Lung (tissue), 12 donors: Measurements from ENCODE around the gene STUM. TPM values are rescaled to one million over a fixed set of nuclear protein-coding genes. Genes with fewer than 3 reads are reported as not detected.
A peak's percentile ranks its signal among the peaks of the same experiment; 100 is the strongest.

Source experiments
- ATAC-seq: fragments of 200-7000 bp; cut with Tn5 transposase; one replicate; pipeline ENCODE4 v1.9.1; 2020; ENCODE audit warnings: moderate number of reproducible peaks; ENCODE audit not compliant: insufficient read depth, low FRiP score
- DNase-seq, 3 donors: peaks; one replicate each; pipeline ENCODE4 v3.0.0-alpha.2; 2013 to 2017
- H3K27ac ChIP-seq, 2 donors: one replicate each; pipeline ENCODE4 v1.5.1; 2013; ENCODE audit warnings: mild to moderate bottlenecking in 2 of 2, moderate library complexity in 2 of 2, control low read depth in 1 of 2, inconsistent platforms in 1 of 2, low read depth in 1 of 2, low read length in 1 of 2
- H3K27me3 ChIP-seq, 3 donors: one replicate each; pipeline ENCODE4 v1.5.1; 2013; ENCODE audit warnings: low read length in 2 of 3; ENCODE audit not compliant: control insufficient read depth in 3 of 3, insufficient read depth in 3 of 3
- H3K36me3 ChIP-seq, 4 donors: one replicate each; pipeline ENCODE4 v1.5.1; 2013; ENCODE audit warnings: low read length in 4 of 4, mild to moderate bottlenecking in 1 of 4, moderate library complexity in 1 of 4; ENCODE audit not compliant: control insufficient read depth in 4 of 4, insufficient read depth in 4 of 4
- H3K4me1 ChIP-seq, 5 donors: one replicate each; pipeline ENCODE4 v1.5.1; 2013; ENCODE audit warnings: low read length in 5 of 5, mild to moderate bottlenecking in 2 of 5, moderate library complexity in 1 of 5; ENCODE audit not compliant: control insufficient read depth in 5 of 5, insufficient read depth in 5 of 5
- H3K4me3 ChIP-seq: one replicate; pipeline ENCODE4 v1.5.1; 2013; ENCODE audit warnings: mild to moderate bottlenecking, control low read depth, moderate library complexity
- H3K9ac ChIP-seq, 2 donors: one replicate each; pipeline ENCODE4 v1.5.1; 2013; ENCODE audit warnings: low read length in 2 of 2, control low read depth in 1 of 2; ENCODE audit not compliant: insufficient read depth in 1 of 2
- H3K9me3 ChIP-seq, 4 donors: one replicate each; pipeline ENCODE4 v1.5.1; 2013; ENCODE audit warnings: low read length in 3 of 4, mild to moderate bottlenecking in 1 of 4, moderate library complexity in 1 of 4; ENCODE audit not compliant: control insufficient read depth in 4 of 4, insufficient read depth in 3 of 4
- CTCF ChIP-seq: IDR thresholded peaks from 2 replicates; pipeline ENCODE4 v1.5.1; 2012; ENCODE audit warnings: mild to moderate bottlenecking; ENCODE audit errors: control extremely low read depth, extremely low read depth
- WGBS, 2 donors: extraction: QIAGEN DNeasy Blood & Tissue Kit; methylation state at CpG; one replicate each; pipeline ENCODE4 v1.1.7; 2013; 5-methylcytosine and 5-hydroxymethylcytosine counted together
- polyA plus RNA-seq, 2 donors: library from polyadenylated mRNA; stranded (reverse); fragments of 200-250 nt; gene quantifications; one replicate each; pipeline ENCODE4 v1.2.1, GENCODE V29; 2013
- total RNA-seq, 2 donors: library from RNA; depleted of rRNA in 1 of 2; stranded (reverse); fragments of >200 nt in 1 of 2; gene quantifications; one replicate each; pipeline ENCODE4 v1.2.1, GENCODE V29; 2014 to 2021
- donor health status: control.
- donor health status: control.
- donor health status: Bipolar disorder and iron deficiency.
- donor health status: healthy.
- donor health status: DM: yes; HTN: yes; CAD: no.

STUM gene
- total and polyA plus RNA-seq, 4 donors: 0.09 to 0.58 (median 0.48) TPM

DNA sequence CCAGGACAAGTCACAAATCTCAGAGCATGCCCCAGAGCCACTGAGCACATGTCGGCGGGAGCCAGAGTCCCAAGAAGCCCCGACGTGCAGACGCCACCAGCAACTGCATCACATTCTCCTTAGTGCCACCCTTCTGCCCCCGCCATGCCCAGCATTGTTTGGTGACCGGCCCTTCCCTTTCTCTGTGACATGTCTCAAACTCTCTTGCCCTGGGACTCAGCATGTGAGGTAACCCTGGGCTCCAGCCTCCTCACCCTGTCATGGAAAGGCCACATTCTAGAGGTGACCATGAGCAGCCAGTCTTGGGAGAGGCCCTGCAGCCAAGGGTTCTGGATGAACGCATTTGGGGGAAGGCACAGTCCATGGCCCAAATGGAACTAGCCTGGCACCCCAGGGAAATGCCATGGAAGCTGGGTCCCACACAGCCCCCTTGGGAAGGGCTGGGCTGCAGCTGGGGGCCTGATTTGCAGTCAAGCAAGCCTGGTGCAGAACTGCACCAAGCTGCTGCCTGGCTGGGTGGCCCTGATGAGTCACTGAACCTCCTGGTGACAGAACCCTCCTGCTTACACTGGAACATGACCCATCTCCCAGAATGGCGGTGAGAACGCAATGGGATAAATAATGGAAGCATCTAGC, 96.1 kb downstream of the STUM start:
- H3K4me1 ChIP-seq: peaks cover 0 to 14% (median 2%) of the 10 kb centered on the region in 5 donors
- ATAC-seq (no peak), DNase-seq (no peak)
- H3K9me3 ChIP-seq: peaks cover 0 to 2% (median 0%) of the 10 kb centered on the region in 4 donors
- no peak for TF ChIP-seq CTCF
- H3K36me3 ChIP-seq: peaks cover 0 to 67% (median 20%) of the 10 kb centered on the region in 4 donors
- H3K27ac ChIP-seq: no peak overlapping the region
- no peaks in the 10 kb centered on the region for H3K27me3 ChIP-seq
- WGBS, 2 donors: 76 to 88% methylated on average over 10 of the region's 10 CpGs
- H3K9ac ChIP-seq: no peak overlapping the region
- no peak overlapping the region for H3K4me3 ChIP-seq

DNA sequence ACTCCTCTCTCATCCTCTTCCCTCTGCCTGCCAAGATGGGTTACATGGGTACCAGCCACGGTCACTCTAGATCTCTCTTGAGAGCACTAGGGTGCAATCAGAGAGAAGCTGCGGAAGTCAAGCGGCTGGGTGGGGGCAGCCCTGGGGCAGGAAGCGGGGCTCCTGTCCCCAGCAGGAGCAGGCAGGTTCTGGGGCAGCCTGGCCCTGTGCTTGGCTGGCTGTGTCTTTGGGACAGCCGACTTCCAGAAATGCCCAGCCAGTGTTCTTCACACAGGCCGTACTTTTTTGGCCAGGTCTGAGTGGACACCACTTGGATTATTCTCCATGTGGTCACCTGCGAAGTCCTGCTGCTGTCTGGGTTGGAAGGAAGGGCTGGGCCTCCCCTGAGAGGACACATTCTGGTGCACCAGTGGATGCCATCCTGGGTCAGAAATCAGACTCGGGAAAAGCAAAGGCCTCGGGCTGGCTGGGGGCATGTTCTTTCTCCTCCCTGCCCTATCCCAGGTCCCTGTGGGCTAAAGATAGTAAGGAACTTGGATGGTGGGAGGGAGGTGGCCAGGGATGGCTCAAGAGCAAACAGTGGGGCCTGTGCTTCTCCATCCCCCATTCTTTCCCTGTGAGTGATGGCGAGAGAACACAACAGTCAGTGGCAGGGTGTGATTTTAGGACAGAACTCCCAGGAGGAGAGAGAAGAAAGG, 96.9 kb downstream of the STUM start:
- 73 to 79% methylated on average over 10 of the region's 10 CpGs for WGBS, 2 donors

GRCh38 chr1:226646026-226646869, 97.7 kb downstream of the STUM start:
- H3K4me3 ChIP-seq: no peak overlapping the region
- ATAC-seq: no peak
- DNase-seq: peak in 1 of 3 donors; percentile 37
- no peak for TF ChIP-seq CTCF
- H3K27me3 ChIP-seq: no peaks in the 10 kb centered on the region
- no peak overlapping the region for H3K27ac ChIP-seq
- H3K4me1 ChIP-seq: peaks cover 0 to 19% (median 2%) of the 10 kb centered on the region in 5 donors
- 82 to 85% methylated on average over 18 of the region's 18 CpGs for WGBS, 2 donors
- H3K9me3 ChIP-seq: peaks cover 0 to 2% (median 0%) of the 10 kb centered on the region in 4 donors
- H3K9ac ChIP-seq: no peak overlapping the region
- H3K36me3 ChIP-seq: peaks cover 0 to 54% (median 17%) of the 10 kb centered on the region in 4 donors

More for the DNA sequence above, 96.9 kb downstream of the STUM start:
- no peak overlapping the region for H3K9ac ChIP-seq
- peaks cover 0 to 2% (median 0%) of the 10 kb centered on the region in 4 donors for H3K9me3 ChIP-seq
- H3K36me3 ChIP-seq: peaks cover 0 to 59% (median 17%) of the 10 kb centered on the region in 4 donors
- no peak for TF ChIP-seq CTCF
- no peaks in the 10 kb centered on the region for H3K27me3 ChIP-seq
- no peak overlapping the region for H3K4me3 ChIP-seq
- no peak for ATAC-seq
- DNase-seq: no peak
- no peak overlapping the region for H3K27ac ChIP-seq
- H3K4me1 ChIP-seq: peaks cover 0 to 14% (median 2%) of the 10 kb centered on the region in 5 donors
